ENCODE measurements around the gene PSD2.

The PSD2 gene

GRCh38 chr5:139848508-139849100 is 53.0 kb downstream of the PSD2 start:
- DNase-seq (ENCODE audit: extremely low spot score), result no peak
- ChIA-PET POLR2A (no interaction called here), CTCF (interaction anchor here (1.2 to 9.0 kb wide), 7 partner anchors 14 to 121 kb away, joined by 3 to 108 read pairs (median 13); no protein-coding TSS in a partner anchor)
- no peak for TF ChIP-seq CTCF (IDR thresholded peaks at IDR 0.05; ENCODE audit: control extremely low read depth, extremely low read depth, low read depth, missing control alignments)

GRCh38 chr5:139849501-139849900 is 53.9 kb downstream of the PSD2 start:
- POLR2A ChIA-PET, result no interaction called here
- CTCF ChIA-PET, result interaction anchor here (0.7 to 9.0 kb wide), 12 partner anchors 10 to 120 kb away, joined by 3 to 108 read pairs (median 4); no protein-coding TSS in a partner anchor
- no peak for DNase-seq (ENCODE audit: extremely low spot score)
- TF ChIP-seq CTCF (IDR thresholded peaks at IDR 0.05; ENCODE audit: control extremely low read depth, extremely low read depth, low read depth, missing control alignments), result no peak

- POLR2A ChIA-PET, result no interaction called here
- TF ChIP-seq CTCF (IDR thresholded peaks at IDR 0.05; ENCODE audit: control extremely low read depth, extremely low read depth, low read depth, missing control alignments), result no peak
- CTCF ChIA-PET, result interaction anchor here (0.7 to 9.0 kb wide), 9 partner anchors 10 to 120 kb away, joined by 3 to 108 read pairs (median 5); no protein-coding TSS in a partner anchor
- DNase-seq (ENCODE audit: extremely low spot score), result no peak
Measured at GRCh38 chr5:139849942-139850341, 54.3 kb downstream of the PSD2 start.

- DNase-seq (ENCODE audit: extremely low spot score), result no peak
- ChIA-PET POLR2A (no interaction called here), CTCF (interaction anchor here (0.7 to 9.0 kb wide), 10 partner anchors 9 to 119 kb away, joined by 3 to 108 read pairs (median 4); no protein-coding TSS in a partner anchor)
- no peak for TF ChIP-seq CTCF (IDR thresholded peaks at IDR 0.05; ENCODE audit: control extremely low read depth, extremely low read depth, low read depth, missing control alignments)
Measured at GRCh38 chr5:139850423-139851016, 54.9 kb downstream of the PSD2 start.

GRCh38 chr5:139851558-139851957 is 56.0 kb downstream of the PSD2 start:
- ChIA-PET POLR2A (no interaction called here), CTCF (interaction anchor here (0.8 to 2.1 kb wide), 7 partner anchors 8 to 117 kb away, joined by 3 to 8 read pairs (median 5); no protein-coding TSS in a partner anchor)
- no peak for DNase-seq (ENCODE audit: extremely low spot score)
- no peak for TF ChIP-seq CTCF (IDR thresholded peaks at IDR 0.05; ENCODE audit: control extremely low read depth, extremely low read depth, low read depth, missing control alignments)

- TF ChIP-seq CTCF (IDR thresholded peaks at IDR 0.05; ENCODE audit: control extremely low read depth, extremely low read depth, low read depth, missing control alignments), result no peak
- DNase-seq (ENCODE audit: extremely low spot score), result no peak
- ChIA-PET POLR2A (no interaction called here), CTCF (interaction anchor here (0.8 to 2.3 kb wide), 7 partner anchors 9 to 116 kb away, joined by 4 to 9 read pairs (median 6); no protein-coding TSS in a partner anchor)
Measured at GRCh38 chr5:139852696-139853095, 57.1 kb downstream of the PSD2 start.

All from GM10248 (cell line).